IPS-11a (cell line): ENCODE results near the gene KPNA3.
"Not testable (repeated sequence)": the region's sequence is repeated elsewhere in the genome, so short reads cannot be mapped to it uniquely, and the experiment has no call there.

Experiments used
- H3K4me3 ChIP-seq: one replicate; pipeline ENCODE4 v1.5.1; 2013; ENCODE audit warnings: low read depth, low read length, control low read depth

The KPNA3 gene

GRCh38 chr13:49792550-49793324 is at the start of gene KPNA3:
KPNA3 (minus strand) TSS chr13:49792682; CDS start chr13:49792506, 176 bp downstream.
- H3K4me3 ChIP-seq = peak within 1 kb of the TSS; percentile 81

GRCh38 chr13:49841964-49842363 is 49.5 kb upstream of the KPNA3 start:
- H3K4me3 ChIP-seq = no peak overlapping the region

- H3K4me3 ChIP-seq = no peak overlapping the region
Measured at GRCh38 chr13:49840675-49841074, 48.2 kb upstream of the KPNA3 start.

- no peak overlapping the region for H3K4me3 ChIP-seq
Measured at GRCh38 chr13:49840266-49840665, 47.8 kb upstream of the KPNA3 start.

- no peak overlapping the region for H3K4me3 ChIP-seq
Measured at GRCh38 chr13:49838989-49839388, 46.5 kb upstream of the KPNA3 start.

- no peak overlapping the region for H3K4me3 ChIP-seq
Measured at GRCh38 chr13:49836516-49836915, 44.0 kb upstream of the KPNA3 start.

- H3K4me3 ChIP-seq = no peak overlapping the region
Measured at GRCh38 chr13:49833402-49833801, 40.9 kb upstream of the KPNA3 start.

- H3K4me3 ChIP-seq = no peak overlapping the region
Measured at GRCh38 chr13:49831455-49831854, 39.0 kb upstream of the KPNA3 start.

- H3K4me3 ChIP-seq = no peak overlapping the region
Measured at GRCh38 chr13:49830721-49831120, 38.2 kb upstream of the KPNA3 start.

GRCh38 chr13:49829715-49830114 is 37.2 kb upstream of the KPNA3 start:
- H3K4me3 ChIP-seq = no peak overlapping the region

- H3K4me3 ChIP-seq = no peak overlapping the region
Measured at GRCh38 chr13:49828453-49828852, 36.0 kb upstream of the KPNA3 start.

GRCh38 chr13:49827891-49828290 is 35.4 kb upstream of the KPNA3 start:
- no peak overlapping the region for H3K4me3 ChIP-seq

- H3K4me3 ChIP-seq = no peak overlapping the region
Measured at GRCh38 chr13:49827336-49827735, 34.9 kb upstream of the KPNA3 start.

GRCh38 chr13:49821216-49822009 is 28.9 kb upstream of the KPNA3 start:
- no peak overlapping the region for H3K4me3 ChIP-seq

- no peak overlapping the region for H3K4me3 ChIP-seq
Measured at GRCh38 chr13:49820591-49821215, 28.2 kb upstream of the KPNA3 start.

- not testable (repeated sequence) for H3K4me3 ChIP-seq
Measured at GRCh38 chr13:49816047-49816446, 23.6 kb upstream of the KPNA3 start.

- H3K4me3 ChIP-seq = no peak overlapping the region
Measured at GRCh38 chr13:49814551-49815270, 22.2 kb upstream of the KPNA3 start.

- no peak overlapping the region for H3K4me3 ChIP-seq
Measured at GRCh38 chr13:49812812-49813211, 20.3 kb upstream of the KPNA3 start.

GRCh38 chr13:49811527-49811908 is 19.0 kb upstream of the KPNA3 start:
- no peak overlapping the region for H3K4me3 ChIP-seq

GRCh38 chr13:49810567-49811526 is 18.4 kb upstream of the KPNA3 start:
- no peak overlapping the region for H3K4me3 ChIP-seq
